ENCODE measurements around the gene LYST.

- TF ChIP-seq POLR2A (IDR thresholded peaks at IDR 0.05), result no peak
- TF ChIP-seq CTCF (IDR thresholded peaks at IDR 0.05), result no peak
Observed at GRCh38 chr1:235857756-235858155, 8.9 kb downstream of the LYST start.
